Measurements from ENCODE around the gene ACTMAP. TPM values are rescaled to one million over a fixed set of nuclear protein-coding genes. Genes with fewer than 3 reads are reported as not detected.

The ACTMAP gene
- total and polyA plus RNA-seq, 2 of the 13 experiments (the other 11 are each of a cell fraction or from before 2014, with no cell fraction given): 2.2 to 7.9 TPM

DNA sequence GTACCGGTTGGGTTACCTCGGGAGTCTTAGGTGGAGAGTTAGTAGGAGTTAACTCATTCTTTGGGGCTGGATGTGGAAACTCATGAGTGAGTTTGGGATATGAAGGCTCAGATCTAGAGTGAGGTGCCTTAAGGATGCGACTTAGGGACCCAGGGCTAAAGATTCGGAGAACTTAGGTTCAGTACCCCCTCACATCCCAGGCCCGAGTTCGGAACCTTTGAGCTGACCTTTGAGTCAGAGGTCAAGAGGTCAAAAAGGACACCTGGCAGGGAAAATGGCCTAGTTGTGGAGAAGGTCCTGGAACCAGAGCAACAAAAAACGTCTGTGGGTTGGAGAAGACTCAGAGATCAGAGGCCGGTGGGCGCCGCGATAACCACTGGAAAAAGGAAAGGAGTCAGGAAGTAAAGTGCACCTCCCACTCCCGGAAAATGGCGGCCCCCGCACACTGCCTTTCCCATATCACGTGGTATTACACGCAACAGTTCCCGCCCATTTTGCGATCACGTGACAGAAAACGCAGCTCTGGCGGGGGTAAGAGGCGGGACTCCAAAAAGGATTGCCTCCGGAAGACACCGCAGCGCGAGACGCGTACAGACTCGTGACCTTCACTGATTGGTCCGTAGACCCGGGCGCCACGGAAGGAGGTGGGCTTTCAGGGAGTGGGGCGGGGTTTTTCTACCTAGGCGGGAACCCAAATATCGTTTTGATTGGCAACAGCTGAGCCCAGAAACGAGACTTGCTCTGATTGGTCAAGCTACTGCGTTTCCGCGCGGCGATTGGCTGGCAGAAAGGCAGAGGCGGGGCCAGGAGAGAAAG, at the start of gene ACTMAP (continued):
- TF ChIP-seq, protein P1, sequence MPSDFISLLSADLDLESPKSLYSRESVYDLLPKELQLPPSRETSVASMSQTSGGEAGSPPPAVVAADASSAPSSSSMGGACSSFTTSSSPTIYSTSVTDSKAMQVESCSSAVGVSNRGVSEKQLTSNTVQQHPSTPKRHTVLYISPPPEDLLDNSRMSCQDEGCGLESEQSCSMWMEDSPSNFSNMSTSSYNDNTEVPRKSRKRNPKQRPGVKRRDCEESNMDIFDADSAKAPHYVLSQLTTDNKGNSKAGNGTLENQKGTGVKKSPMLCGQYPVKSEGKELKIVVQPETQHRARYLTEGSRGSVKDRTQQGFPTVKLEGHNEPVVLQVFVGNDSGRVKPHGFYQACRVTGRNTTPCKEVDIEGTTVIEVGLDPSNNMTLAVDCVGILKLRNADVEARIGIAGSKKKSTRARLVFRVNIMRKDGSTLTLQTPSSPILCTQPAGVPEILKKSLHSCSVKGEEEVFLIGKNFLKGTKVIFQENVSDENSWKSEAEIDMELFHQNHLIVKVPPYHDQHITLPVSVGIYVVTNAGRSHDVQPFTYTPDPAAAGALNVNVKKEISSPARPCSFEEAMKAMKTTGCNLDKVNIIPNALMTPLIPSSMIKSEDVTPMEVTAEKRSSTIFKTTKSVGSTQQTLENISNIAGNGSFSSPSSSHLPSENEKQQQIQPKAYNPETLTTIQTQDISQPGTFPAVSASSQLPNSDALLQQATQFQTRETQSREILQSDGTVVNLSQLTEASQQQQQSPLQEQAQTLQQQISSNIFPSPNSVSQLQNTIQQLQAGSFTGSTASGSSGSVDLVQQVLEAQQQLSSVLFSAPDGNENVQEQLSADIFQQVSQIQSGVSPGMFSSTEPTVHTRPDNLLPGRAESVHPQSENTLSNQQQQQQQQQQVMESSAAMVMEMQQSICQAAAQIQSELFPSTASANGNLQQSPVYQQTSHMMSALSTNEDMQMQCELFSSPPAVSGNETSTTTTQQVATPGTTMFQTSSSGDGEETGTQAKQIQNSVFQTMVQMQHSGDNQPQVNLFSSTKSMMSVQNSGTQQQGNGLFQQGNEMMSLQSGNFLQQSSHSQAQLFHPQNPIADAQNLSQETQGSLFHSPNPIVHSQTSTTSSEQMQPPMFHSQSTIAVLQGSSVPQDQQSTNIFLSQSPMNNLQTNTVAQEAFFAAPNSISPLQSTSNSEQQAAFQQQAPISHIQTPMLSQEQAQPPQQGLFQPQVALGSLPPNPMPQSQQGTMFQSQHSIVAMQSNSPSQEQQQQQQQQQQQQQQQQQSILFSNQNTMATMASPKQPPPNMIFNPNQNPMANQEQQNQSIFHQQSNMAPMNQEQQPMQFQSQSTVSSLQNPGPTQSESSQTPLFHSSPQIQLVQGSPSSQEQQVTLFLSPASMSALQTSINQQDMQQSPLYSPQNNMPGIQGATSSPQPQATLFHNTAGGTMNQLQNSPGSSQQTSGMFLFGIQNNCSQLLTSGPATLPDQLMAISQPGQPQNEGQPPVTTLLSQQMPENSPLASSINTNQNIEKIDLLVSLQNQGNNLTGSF (CRISPR knock-in tag; IDR thresholded peaks at IDR 0.05): no peak
- TF ChIP-seq ZKSCAN1 (IDR thresholded peaks at IDR 0.05; ENCODE audit: low read length): no peak
- TF ChIP-seq XRCC5 (optimal IDR thresholded peaks at IDR 0.05; ENCODE audit: low read length): no peak
- TF ChIP-seq ZNF615 (CRISPR knock-in tag; IDR thresholded peaks at IDR 0.05; ENCODE audit: borderline replicate concordance): no peak
- TF ChIP-seq, protein P2, sequence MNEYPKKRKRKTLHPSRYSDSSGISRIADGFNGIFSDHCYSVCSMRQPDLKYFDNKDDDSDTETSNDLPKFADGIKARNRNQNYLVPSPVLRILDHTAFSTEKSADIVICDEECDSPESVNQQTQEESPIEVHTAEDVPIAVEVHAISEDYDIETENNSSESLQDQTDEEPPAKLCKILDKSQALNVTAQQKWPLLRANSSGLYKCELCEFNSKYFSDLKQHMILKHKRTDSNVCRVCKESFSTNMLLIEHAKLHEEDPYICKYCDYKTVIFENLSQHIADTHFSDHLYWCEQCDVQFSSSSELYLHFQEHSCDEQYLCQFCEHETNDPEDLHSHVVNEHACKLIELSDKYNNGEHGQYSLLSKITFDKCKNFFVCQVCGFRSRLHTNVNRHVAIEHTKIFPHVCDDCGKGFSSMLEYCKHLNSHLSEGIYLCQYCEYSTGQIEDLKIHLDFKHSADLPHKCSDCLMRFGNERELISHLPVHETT (CRISPR knock-in tag; conservative IDR thresholded peaks at IDR 0.05): peak; percentile 47; the same call in 1 of the 2 replicates
- TF ChIP-seq, protein P3, sequence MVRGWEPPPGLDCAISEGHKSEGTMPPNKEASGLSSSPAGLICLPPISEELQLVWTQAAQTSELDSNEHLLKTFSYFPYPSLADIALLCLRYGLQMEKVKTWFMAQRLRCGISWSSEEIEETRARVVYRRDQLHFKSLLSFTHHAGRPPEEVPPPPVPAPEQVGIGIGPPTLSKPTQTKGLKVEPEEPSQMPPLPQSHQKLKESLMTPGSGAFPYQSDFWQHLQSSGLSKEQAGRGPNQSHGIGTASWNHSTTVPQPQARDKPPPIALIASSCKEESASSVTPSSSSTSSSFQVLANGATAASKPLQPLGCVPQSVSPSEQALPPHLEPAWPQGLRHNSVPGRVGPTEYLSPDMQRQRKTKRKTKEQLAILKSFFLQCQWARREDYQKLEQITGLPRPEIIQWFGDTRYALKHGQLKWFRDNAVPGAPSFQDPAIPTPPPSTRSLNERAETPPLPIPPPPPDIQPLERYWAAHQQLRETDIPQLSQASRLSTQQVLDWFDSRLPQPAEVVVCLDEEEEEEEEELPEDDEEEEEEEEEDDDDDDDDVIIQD (CRISPR knock-in tag; IDR thresholded peaks at IDR 0.05; ENCODE audit: low read depth): peak; percentile 84; the same call in 1 of the 2 replicates
- no peak for TF ChIP-seq TEAD2 (CRISPR knock-in tag; IDR thresholded peaks at IDR 0.05)
- peak; percentile 92 for TF ChIP-seq CREM (IDR thresholded peaks at IDR 0.05)
- TF ChIP-seq CREM (CRISPR knock-in tag; IDR thresholded peaks at IDR 0.05): no peak
- no peak for TF ChIP-seq MBNL3 (CRISPR knock-in tag; conservative IDR thresholded peaks at IDR 0.05)
- TF ChIP-seq GTF3A (CRISPR knock-in tag; conservative IDR thresholded peaks at IDR 0.05): 0 out of 2 replicates have a peak, but pooled peaks have one; percentile 34
- TF ChIP-seq CC2D1A (CRISPR knock-in tag; IDR thresholded peaks at IDR 0.05): no peak
- TF ChIP-seq MTA1 (CRISPR knock-in tag; IDR thresholded peaks at IDR 0.05; ENCODE audit: borderline replicate concordance): no peak
- no peak for TF ChIP-seq ZFAT (CRISPR knock-in tag; conservative IDR thresholded peaks at IDR 0.05)
- TF ChIP-seq ZNF781 (CRISPR knock-in tag; IDR thresholded peaks at IDR 0.05; ENCODE audit: borderline replicate concordance, not compliant biosample characterization): no peak
- TF ChIP-seq, protein P4, sequence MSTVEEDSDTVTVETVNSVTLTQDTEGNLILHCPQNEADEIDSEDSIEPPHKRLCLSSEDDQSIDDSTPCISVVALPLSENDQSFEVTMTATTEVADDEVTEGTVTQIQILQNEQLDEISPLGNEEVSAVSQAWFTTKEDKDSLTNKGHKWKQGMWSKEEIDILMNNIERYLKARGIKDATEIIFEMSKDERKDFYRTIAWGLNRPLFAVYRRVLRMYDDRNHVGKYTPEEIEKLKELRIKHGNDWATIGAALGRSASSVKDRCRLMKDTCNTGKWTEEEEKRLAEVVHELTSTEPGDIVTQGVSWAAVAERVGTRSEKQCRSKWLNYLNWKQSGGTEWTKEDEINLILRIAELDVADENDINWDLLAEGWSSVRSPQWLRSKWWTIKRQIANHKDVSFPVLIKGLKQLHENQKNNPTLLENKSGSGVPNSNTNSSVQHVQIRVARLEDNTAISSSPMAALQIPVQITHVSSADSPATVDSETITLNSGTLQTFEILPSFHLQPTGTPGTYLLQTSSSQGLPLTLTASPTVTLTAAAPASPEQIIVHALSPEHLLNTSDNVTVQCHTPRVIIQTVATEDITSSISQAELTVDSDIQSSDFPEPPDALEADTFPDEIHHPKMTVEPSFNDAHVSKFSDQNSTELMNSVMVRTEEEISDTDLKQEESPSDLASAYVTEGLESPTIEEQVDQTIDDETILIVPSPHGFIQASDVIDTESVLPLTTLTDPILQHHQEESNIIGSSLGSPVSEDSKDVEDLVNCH (CRISPR knock-in tag; IDR thresholded peaks at IDR 0.05): no peak
- TF ChIP-seq, protein P5, sequence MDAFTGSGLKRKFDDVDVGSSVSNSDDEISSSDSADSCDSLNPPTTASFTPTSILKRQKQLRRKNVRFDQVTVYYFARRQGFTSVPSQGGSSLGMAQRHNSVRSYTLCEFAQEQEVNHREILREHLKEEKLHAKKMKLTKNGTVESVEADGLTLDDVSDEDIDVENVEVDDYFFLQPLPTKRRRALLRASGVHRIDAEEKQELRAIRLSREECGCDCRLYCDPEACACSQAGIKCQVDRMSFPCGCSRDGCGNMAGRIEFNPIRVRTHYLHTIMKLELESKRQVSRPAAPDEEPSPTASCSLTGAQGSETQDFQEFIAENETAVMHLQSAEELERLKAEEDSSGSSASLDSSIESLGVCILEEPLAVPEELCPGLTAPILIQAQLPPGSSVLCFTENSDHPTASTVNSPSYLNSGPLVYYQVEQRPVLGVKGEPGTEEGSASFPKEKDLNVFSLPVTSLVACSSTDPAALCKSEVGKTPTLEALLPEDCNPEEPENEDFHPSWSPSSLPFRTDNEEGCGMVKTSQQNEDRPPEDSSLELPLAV (CRISPR knock-in tag; conservative IDR thresholded peaks at IDR 0.05; ENCODE audit: low read depth): no peak
